Superior temporal gyrus (tissue), 1 donor: ENCODE results near the gene RPEL1.
A peak's percentile ranks its signal among the peaks of the same experiment; 100 is the strongest.
"Not testable (repeated sequence)": the region's sequence is repeated elsewhere in the genome, so short reads cannot be mapped to it uniquely, and the experiment has no call there.

Experiments used
- DNase-seq: peaks from one replicate; pipeline ENCODE4 v3.0.0-alpha.2; 2016; ENCODE audit errors: extremely low spot score

RPEL1 gene

DNA sequence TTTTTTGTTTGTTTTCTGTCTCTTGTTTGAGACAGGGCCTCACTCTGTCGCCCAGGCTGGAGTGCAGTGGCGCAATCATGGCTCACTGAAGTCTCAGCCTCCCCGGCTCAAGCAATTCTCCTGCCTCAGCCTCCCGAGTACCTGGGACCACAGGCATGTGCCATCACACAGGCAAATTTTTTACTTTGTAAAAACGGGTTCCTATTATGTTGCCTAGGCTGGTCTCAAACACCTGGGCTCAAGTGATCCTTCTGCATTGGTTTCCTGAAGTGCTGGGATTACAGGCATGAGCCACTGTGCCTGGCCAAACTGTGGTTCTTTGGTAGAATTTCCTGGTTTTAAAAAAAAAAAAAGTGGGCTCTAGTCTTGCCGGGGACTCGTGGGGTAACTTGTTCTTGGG lies at the start of gene RPEL1:
TSS of gene RPEL1 (plus strand) at position 301 of the 400 bp plus-strand sequence. CDS start 110 bp downstream, outside the sequence.
- DNase-seq = not testable (repeated sequence)

DNA sequence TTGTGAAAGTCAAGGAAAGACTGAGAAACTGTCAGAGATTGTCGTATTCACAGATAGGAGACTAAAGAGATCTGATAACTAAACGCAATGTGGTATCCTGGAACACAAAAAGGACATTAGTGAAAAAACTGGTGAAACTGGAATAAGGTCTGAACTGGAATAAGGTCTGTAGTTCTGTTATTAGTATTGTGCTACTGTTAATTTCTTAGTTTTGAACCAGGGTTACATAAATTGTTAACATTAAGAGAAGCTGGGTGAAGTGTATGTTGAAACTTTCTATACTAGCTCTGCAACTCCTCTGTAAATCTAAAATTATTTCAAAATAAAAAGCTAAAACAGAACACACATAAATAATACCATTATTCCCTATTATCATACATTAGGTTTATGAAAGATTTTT lies 49.2 kb upstream of the RPEL1 start:
- no peak for DNase-seq

DNA sequence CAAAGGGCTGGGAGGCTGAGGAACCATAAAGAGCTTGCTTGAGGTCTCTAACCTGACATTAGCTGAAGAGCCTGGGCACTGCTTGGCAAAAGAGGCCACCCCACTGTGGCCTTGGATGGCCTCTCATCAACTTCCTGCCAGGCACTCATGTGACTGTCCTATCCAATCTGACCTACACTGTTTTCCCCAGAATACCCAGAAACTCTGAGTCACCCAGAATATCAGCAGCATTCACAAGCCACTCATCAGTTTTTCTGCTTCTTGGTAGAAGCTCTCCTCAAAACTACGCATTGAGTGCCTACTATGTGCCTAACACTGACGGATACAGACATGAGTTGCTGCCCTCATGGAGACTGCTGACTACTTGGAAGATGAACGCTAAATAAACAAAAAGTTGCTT lies 48.5 kb upstream of the RPEL1 start:
- DNase-seq = peak; percentile 43

DNA sequence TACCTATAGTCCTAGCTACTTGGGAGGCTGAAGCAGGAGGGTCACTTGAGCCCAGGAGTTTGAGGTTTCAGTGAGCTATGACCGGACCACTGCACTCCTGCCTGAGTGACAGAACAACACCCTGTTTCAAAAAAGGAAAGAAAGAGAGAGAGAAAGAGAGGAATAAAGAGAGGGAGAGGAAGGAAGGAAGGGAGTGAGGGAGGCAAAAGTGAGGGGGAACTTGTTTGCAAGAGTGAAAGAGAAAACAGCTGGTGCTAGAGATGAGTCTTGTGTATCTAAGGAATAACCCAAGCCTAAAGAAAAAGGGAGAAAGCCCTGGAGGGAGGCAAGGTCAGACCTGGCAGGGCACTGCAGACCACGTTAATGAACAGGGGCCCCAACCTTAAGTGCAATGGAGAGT lies 47.8 kb upstream of the RPEL1 start:
- DNase-seq = no peak

DNA sequence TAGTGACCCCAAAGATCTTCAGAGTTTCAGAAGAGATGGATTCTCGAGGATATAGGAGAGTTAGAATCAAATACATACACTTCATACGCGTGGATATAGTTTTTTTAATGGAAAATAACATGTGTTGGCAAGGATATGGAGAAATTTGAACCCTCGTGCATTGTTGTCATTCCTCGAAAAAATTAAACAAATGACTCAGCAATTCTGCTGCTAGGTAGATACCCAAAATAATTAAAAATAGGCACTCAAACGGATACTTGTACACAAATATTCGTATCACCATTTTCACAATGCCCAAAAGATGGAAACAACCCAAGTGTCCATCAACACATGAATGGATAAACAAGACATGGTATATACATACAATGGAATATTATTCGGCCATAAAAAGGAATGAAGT lies 47.0 kb upstream of the RPEL1 start:
- no peak for DNase-seq

DNA sequence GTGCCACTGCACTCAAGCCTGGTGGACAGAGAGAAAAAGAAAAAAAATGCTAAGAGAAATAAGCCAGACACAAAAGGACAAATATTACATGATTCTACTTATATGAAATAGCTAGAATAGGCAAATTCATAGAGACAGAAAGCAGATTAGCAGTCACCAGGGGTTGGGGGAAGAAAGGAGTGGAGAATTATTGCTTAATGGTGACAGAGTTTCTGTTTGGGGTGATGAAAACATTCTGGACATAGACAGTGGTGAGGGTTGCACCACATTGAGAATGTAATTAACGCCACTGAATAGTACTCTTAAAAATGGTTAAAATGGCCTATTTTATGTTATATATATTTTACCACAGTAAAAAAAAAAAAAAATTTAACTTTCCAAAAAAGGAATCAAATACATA lies 46.2 kb upstream of the RPEL1 start:
- no peak for DNase-seq

DNA sequence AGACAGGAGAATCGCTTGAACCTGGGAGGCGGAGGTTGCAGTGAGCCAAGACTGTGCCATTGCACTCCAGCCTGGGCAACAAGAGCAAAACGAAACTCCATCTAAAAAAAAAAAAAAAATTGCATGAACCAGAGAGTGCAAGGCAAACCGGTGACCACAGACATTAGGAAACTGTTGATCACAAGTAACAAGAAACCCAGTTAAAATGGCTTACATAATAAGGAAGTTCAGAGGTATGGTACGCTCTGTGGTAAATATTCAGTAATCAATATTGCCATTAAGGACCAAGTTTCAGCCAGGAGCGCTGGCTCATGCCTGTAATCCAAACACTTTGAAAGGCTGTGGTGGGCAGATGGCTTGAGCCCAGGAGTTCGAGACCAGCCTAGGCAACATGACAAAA lies 43.4 kb upstream of the RPEL1 start:
- DNase-seq = no peak

DNA sequence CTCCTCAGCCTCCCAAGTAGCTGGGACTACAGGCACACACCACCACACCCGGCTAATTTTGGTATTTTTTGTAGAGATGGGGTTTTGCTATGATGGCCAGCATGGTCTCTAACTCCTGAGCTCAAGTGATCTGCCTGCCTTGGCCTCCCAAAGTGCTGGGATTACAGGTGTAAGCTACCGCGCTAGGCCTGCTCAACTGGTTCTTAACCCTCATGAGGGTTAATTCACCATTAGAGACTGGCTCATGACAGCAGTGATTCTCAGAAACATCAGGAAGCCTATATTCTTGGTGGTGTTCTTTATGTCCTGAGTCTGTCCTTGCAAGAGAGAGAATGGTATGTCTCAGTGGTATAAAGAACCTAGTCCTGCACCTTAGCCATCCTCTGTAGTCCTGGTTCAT lies 42.2 kb upstream of the RPEL1 start:
- no peak for DNase-seq

DNA sequence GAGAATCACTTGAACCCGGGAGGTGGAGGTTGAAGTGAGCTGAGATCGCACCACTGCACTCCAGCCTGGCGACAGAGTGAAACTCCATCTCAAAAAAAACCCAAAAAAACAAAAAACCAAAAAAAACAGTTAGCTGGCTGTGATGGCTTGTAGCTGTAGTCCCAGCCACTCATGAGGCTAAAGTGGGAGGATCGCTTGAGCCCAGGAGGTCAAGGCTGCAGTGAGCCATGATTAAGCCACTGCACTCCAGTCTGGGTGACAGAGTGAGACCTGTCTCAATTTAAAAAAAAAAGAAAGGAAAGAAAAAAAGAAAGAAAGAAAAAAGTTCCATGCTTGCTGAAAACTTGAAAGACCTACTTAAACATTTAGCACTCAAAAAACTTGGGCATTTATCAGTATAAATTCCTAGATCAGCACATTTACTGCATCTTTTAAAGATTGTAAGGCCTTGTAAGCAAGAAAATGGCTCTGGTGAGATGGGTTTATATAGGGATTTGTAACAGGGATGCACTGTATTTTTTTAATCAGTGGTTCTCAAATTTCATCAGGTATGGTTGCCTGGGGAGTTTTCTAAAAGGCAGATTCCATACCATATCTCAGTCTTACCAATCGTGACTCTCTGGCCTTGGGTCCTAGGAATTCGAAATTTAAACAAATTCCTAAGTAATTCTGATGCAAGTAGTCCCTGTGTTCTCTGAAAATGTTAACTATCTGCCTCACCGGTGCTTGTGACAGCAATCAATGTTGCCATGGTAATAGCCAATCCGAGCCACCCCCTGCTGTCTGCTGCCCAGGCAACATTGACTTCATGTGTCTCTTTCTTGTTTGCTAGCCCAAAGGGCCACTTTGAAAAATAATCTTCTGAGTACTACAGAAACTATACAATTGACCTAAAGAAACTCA lies 41.1 kb upstream of the RPEL1 start:
- no peak for DNase-seq

DNA sequence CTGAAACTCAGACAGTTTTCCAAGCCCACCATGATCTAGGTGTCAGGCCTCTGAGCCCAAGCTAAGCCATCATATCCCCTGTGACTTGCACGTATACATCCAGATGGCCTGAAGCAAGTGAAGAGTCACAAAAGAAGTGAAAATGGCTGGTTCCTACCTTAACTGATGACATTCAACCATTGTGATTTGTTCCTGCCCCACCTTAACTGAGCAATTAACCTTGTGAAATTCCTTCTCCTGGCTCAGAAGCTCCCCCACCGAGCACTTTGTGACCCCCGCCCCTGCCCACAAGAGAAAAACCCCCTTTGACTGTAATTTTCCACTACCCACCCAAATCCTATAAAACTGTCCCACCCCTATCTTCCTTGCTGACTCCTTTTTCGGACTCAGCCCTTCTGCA lies 40.3 kb upstream of the RPEL1 start:
- DNase-seq = not testable (repeated sequence)

DNA sequence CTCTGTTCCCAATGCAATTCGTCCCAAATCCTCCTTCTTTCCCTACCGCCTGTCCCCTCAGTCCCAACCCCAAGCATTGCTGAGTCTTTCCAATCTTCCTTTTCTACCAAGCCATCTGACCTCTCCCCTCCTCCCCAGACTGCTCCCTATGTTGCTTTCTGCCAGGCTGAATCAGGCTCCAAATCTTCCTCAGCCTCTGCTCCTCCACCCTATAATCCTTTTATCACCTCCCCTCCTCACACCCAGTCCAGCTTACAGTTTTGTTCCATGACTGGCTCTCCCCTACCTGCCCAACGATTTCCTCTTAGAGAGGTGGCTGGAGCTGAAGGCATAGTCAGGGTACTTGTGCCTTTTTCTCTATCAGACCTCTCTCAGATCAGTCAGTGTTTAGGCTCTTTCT lies 39.0 kb upstream of the RPEL1 start:
- not testable (repeated sequence) for DNase-seq

DNA sequence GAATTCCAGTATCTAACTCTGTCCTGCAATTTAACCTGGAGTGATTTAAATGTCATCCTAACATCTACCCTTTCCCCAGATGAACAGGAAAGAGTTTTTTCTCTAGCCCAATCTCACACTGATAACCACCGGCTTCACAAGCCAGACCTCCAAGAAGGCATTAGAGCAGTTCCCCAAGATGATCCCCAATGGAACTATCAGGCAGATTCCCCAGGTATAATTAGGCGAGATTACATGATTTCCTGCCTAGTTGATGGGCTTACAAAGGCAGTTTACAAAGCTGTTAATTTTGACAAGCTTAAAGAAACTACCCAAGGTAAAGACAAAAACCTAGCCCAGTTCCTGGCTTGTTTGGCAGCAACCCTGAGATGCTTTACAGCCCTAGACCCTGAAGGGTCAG lies 38.5 kb upstream of the RPEL1 start:
- no peak for DNase-seq

DNA sequence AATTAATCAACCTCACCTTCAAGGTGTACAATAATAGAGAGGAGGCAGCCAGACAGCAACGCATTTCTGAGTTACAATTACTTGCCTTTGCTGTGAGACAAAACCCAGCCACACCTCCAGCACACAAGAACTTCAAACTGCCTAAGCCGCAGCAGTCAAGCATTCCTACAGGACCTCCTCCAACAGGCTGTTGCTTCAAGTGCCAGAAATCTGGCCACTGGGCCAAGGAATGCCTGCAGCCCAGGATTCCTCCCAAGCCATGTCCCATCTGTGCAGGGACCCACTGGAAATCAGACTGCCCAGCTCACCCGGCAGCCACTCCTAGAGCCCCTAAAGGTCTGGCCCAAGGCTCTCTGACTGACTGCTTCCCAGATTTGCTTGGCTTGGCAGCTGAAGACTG lies 38.0 kb upstream of the RPEL1 start:
- DNase-seq = not testable (repeated sequence)

DNA sequence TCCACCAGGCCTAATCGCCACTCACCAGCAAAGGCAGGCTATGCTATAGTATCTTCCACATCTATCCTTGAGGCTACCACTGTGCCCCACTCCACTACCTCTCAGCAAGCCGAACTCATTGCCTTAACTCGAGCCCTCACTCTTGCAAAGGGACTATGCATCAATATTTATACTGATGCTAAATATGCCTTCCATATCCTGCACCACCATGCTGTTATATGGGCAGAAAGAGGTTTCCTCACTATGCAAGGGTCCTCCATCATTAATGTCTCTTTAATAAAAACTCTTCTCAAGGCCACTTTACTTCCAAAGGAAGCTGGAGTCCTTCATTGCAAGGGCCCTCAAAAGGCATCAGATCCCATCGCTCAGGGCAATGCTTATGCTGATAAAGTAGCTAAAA lies 35.4 kb upstream of the RPEL1 start:
- DNase-seq = not testable (repeated sequence)

DNA sequence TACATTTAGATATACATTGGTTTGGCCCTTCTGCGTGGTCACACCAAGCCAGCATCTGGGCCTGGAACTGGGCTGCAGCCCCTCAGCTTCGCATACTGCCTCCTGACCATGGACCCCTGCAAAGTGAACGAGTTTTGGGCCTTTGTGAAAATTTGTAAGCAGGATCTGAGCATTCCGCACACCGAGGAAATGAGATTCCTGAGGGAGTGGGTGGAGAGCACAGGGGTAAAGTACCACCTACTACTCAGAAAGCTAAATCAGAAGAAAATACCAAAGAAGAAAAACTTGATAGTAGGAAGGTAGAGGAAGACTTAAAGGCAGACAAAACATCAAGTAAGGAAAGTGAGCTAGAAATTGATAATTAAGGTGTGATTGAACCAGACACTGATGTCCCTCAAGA lies 30.1 kb upstream of the RPEL1 start:
- DNase-seq = no peak

DNA sequence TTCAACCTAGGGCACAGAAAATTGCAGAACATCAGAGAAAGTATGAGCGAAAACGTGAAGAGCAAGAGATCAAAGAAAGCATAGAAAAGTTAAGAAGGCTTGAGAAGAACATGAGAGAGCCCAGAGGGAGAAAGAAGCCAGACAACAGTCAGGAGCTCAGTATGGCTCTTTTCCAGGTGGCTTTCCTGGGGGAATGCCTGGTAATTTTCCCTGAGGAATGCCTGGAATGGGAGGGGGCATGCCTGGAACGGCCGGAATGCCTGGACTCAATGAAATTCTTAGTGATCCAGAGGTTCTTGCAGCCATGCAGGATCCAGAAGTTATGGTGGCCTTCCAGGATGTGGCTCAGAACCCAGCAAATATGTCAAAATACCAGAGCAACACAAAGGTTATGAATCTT lies 29.3 kb upstream of the RPEL1 start:
- not testable (repeated sequence) for DNase-seq

DNA sequence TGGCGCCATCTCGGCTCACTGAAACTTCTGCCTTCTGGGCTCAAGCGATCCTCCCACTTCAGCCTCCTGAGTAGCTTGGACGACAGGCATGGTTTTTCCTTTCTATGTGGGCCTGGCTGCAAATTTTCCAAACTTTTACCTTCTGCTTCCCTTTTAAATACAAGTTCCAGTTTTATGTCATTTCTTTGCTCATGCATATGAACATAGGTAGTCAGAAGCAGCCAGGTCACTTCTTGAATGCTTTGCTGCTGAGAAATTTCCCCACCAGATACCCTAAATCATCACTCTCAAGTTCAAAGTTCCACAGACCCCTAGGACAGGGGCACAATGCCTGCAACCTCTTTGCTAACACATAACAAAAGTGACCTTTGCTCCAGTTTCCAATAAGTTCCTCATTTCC lies 21.6 kb upstream of the RPEL1 start:
- no peak for DNase-seq

DNA sequence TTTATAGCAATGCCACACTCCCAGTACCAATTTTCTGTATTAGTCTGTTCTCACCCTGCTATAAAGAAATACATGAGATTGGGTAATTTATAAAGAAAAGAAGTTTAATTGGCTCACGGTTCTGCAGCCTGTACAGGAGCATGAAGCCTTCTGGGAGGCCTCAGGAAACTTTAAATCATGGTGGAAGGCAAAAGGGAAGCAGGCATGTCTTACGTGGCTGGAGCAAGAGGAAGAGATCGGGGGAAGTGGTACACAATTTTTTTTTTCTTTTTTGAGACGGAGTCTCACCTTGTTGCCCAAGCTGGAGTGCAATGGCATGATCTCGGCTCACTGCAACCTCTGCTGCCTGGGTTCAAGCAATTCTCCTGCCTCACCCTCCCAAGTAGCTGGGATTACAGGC lies 21.0 kb upstream of the RPEL1 start:
- DNase-seq = not testable (repeated sequence)

DNA sequence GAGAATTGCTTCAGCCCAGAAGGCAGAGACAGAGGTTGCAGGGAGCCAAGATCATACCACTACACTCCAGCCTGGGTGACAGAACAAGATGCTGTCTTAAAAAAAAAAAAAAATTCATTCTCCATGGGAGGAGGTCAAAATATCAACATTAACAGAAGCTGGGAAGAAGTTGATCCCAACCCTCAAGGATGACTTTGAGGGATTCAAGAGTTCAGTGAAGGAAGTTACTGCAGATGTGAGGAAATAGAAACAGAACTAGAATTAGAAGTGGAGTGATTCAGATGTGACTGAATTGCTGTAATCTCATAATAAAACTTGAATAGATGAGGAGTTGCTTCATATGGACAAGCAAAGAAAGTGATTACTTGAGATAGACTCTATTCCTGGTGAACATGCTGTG lies 19.7 kb upstream of the RPEL1 start:
- no peak for DNase-seq

DNA sequence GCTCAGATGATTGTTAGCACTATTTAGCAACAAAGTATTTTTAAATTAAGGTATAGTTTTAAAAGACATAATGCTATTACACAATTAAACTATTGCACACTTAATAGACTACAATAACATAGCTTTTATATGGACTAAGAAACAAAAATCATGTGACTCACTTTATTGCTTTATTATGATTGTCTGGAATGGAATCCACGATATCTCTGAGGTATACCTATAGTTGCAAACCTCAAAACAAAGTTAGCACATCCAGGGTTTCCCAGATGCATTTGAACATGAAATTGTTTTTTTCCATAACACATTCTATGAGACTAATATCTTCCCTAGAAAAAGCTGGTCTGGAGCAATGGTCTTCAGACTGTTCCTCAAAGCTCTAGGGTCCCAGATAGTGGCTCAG lies 18.3 kb upstream of the RPEL1 start:
- no peak for DNase-seq

DNA sequence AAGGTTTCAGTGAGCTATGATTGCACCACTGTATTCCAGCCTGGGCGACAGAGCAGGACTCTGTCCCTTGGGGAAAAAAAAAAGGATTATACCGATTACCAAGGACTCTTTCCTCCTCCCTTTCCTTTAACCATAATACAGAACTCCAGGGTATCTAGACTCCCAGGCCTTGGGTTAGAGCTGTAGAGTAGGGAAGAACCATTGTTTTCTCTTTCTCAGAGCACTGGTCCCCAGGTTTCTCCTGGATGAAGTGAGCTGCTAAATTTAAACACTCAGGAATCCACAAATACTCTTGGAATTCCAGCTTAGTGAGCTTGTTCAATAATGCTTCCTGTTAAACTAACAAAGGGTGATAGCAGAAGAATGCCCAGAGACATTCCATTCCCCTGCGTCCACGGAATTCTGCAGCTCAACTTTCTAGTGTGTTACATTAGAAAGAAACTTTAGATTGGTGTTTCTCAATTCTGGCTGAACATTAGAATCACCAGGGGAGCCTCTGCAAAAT lies 14.6 kb upstream of the RPEL1 start:
- no peak for DNase-seq

DNA sequence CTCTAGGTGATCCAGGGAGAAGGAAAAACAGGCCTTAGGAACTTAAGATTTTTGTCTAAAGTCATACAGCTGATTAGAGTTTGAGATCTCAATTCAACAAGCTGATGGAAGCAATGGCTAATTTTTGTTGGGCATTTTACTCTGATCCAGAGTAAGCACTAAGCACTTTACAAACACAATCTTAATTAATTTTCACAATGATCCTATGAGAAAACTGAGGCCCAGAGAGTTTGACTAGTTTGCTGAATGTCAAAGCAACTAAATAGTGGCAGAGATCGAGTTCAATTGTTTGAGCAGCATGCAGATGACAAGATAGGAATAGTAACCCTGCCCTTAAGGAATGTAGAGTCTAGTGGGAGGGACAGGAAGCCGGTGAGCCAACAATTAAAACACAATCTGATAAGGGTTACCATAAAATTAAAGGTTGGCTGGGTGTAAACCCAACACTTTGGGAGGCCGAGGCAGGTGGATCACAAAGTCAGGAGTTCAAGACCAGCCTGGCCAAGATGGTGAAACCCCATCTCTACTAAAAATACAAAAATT lies 13.5 kb upstream of the RPEL1 start:
- no peak for DNase-seq

DNA sequence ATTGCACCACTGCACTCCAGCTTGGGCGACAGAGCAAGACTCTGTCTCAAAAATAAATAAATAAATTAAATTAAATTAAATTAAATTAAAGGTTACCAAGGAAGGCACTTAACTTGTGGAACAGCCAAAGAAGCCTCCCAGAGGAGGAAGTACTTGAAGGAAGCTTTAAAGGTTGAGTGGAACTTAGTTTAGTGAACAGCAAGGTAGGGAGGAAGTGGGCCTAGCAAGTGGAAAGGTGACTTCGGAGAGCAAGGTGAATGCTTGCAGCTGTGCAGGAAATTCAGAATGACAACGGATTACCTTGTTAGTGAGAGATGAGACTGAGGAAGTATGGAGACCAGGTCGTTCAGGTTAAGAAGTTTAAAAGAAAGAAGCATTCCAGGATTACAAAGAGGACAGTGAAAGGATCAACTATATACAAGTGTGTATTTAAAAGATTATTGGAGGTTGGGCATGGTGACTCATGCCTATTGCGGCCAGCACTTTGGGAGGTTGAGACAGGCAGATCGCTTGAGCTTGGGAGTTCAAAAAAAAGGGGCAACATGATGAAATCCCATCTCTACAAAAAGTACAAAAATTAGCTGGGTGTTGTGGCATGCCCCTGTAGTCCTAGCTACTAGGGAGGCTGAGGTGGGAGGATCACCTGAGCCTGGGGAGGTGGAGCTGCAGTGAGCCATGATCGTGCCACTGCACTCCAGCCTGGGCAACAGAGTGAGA lies 12.8 kb upstream of the RPEL1 start:
- no peak for DNase-seq
